ENCODE measurements around the gene CSNK1E.

Gene CSNK1E

DNA sequence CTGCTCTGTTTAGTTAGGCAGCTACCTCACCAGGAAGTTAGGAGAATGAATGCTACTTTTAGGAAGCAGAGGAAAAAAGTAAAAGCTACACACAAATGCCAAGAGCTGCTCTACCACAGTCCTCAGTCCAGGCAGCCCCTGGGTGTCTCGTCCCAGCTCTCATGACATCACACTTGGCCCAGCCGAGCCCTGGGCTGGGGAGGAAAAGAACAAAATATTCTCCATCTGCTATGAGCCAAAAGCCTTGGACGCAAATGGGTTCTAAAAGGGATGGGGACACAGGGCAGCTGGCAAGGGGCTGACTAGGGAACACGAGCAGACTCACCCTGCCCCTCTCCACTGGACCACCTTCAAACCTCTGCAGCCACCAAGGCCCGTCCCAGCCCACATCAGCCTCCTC, 70.5 kb downstream of the CSNK1E start:
- Histone ChIP-seq H3K27me3 (ENCODE audit: insufficient read depth, low read length) (no peaks in the 10 kb centered on the region), H2AK5ac (ENCODE audit: low read length) (no peak overlapping the region), H3K36me3 (ENCODE audit: control insufficient read depth in 1 of 2, insufficient read depth in 2 of 2, low read length in 2 of 2) (peaks cover 52 to 61% of the 10 kb centered on the region in 2 experiments), H3K18ac (ENCODE audit: low read length) (no peak overlapping the region), H4K8ac (ENCODE audit: low read depth, low read length) (no peak overlapping the region), H3K4ac (ENCODE audit: low read depth, low read length) (no peak overlapping the region), H4K12ac (ENCODE audit: low read depth, low read length) (no peak overlapping the region), H2BK12ac (ENCODE audit: low read length) (no peak overlapping the region), H3K23ac (ENCODE audit: low read length) (no peak overlapping the region), H3K27ac (ENCODE audit: low read depth, low read length) (no peak overlapping the region), H3K4me1 (ENCODE audit: control insufficient read depth in 1 of 2, insufficient read depth in 2 of 2, low read length in 2 of 2) (no peaks in the 10 kb centered on the region), H3K79me2 (ENCODE audit: control insufficient read depth, insufficient read depth, low read length, poor library complexity) (no peaks in the 10 kb centered on the region), H3K4me2 (ENCODE audit: low read length) (no peak overlapping the region), H2BK5ac (ENCODE audit: low read depth, low read length, poor library complexity) (no peak overlapping the region), H3K9me3 (ENCODE audit: insufficient read depth, low read depth, low read length) (peaks cover 11% of the 10 kb centered on the region), H3K14ac (ENCODE audit: low read length) (no peak overlapping the region), H3K9ac (ENCODE audit: low read length) (no peak overlapping the region), H2AFZ (ENCODE audit: insufficient read depth, low read length, poor library complexity) (no peak overlapping the region), H2BK120ac (ENCODE audit: insufficient read depth, low read length, poor library complexity) (no peak overlapping the region), H3K79me1 (ENCODE audit: low read length) (no peaks in the 10 kb centered on the region), H4K91ac (ENCODE audit: low read depth, low read length) (no peak overlapping the region), H3K4me3 (ENCODE audit: low read depth, low read length) (no peak overlapping the region)
- WGBS (ENCODE audit: extremely low coverage, insufficient coverage, insufficient read length) = no CpG with 5 or more reads among the region's 5 CpGs
- DNase-seq = no peak

DNA sequence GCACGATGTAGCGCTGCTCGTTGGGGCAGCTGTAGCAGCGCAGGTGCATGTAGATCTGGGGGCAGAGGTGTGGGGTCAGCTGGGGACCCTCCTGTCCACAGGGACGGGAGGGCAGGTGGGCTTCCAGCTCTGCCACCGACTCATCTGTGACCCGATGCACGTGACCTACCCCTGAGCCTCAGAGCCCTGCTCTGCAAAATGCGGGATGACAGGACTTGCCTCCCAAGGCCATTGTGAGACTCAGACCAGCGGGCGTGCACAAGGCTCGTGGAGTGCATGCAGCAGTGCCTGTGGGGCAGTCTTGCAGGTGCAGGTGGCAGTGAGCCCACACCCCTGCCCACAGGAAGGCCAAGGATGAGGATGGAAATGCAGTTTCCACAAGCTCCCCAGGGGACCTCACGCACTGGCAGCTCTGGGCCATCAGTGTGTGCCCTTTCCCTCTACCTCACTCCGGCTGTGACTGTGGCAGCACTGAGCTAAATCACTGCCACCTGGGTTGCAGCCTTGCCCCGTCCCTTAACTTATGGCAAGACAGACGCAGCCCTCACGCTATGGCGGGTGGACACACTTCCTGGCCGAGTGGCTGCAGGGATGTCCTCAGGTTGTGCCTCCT, 71.1 kb downstream of the CSNK1E start:
- peaks cover 50 to 58% of the 10 kb centered on the region in 2 experiments for H3K36me3 ChIP-seq (ENCODE audit: control insufficient read depth in 1 of 2, insufficient read depth in 2 of 2, low read length in 2 of 2)
- no peak overlapping the region for H3K4me2 ChIP-seq (ENCODE audit: low read length)
- no peak overlapping the region for H3K14ac ChIP-seq (ENCODE audit: low read length)
- no peak overlapping the region for H3K18ac ChIP-seq (ENCODE audit: low read length)
- no peak overlapping the region for H3K9ac ChIP-seq (ENCODE audit: low read length)
- H2BK12ac ChIP-seq (ENCODE audit: low read length) = no peak overlapping the region
- no peak overlapping the region for H2AK5ac ChIP-seq (ENCODE audit: low read length)
- H4K91ac ChIP-seq (ENCODE audit: low read depth, low read length) = no peak overlapping the region
- no CpG with 5 or more reads among the region's 19 CpGs for WGBS (ENCODE audit: extremely low coverage, insufficient coverage, insufficient read length)
- peaks cover 11% of the 10 kb centered on the region for H3K9me3 ChIP-seq (ENCODE audit: insufficient read depth, low read depth, low read length)
- H4K12ac ChIP-seq (ENCODE audit: low read depth, low read length) = no peak overlapping the region
- H3K23ac ChIP-seq (ENCODE audit: low read length) = no peak overlapping the region
- no peak overlapping the region for H4K8ac ChIP-seq (ENCODE audit: low read depth, low read length)
- H3K4me3 ChIP-seq (ENCODE audit: low read depth, low read length) = no peak overlapping the region
- no peak overlapping the region for H3K4ac ChIP-seq (ENCODE audit: low read depth, low read length)
- H2BK120ac ChIP-seq (ENCODE audit: insufficient read depth, low read length, poor library complexity) = no peak overlapping the region
- H2BK5ac ChIP-seq (ENCODE audit: low read depth, low read length, poor library complexity) = no peak overlapping the region
- no peaks in the 10 kb centered on the region for H3K4me1 ChIP-seq (ENCODE audit: control insufficient read depth in 1 of 2, insufficient read depth in 2 of 2, low read length in 2 of 2)
- no peaks in the 10 kb centered on the region for H3K79me1 ChIP-seq (ENCODE audit: low read length)
- DNase-seq = no peak
- no peak overlapping the region for H3K27ac ChIP-seq (ENCODE audit: low read depth, low read length)
- no peaks in the 10 kb centered on the region for H3K27me3 ChIP-seq (ENCODE audit: insufficient read depth, low read length)
- H2AFZ ChIP-seq (ENCODE audit: insufficient read depth, low read length, poor library complexity) = no peak overlapping the region
- H3K79me2 ChIP-seq (ENCODE audit: control insufficient read depth, insufficient read depth, low read length, poor library complexity) = no peaks in the 10 kb centered on the region

DNA sequence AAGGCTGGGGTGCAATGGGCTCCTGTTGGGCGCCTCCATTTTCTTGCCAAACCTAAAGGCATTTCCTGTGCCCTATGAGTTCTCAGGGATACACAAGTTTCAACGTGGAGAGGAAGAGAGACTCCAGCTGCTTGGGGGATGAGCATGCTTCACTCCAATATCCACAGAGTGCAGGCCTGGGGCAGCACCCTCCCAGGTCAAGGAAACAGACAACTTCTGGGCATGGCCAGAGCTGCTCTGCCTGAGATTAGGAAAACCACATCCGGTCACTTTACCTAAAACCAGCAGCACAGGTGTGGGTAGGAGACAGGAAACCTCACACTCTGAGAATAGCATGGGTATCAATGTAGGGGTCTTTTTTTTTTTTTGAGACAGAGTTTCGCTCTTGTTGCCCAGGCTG, 73.1 kb downstream of the CSNK1E start:
- H3K36me3 ChIP-seq (ENCODE audit: control insufficient read depth in 1 of 2, insufficient read depth in 2 of 2, low read length in 2 of 2) = peaks cover 43 to 50% of the 10 kb centered on the region in 2 experiments
- no peaks in the 10 kb centered on the region for H3K79me2 ChIP-seq (ENCODE audit: control insufficient read depth, insufficient read depth, low read length, poor library complexity)
- peaks cover 5% of the 10 kb centered on the region in 2 experiments for H3K4me1 ChIP-seq (ENCODE audit: control insufficient read depth in 1 of 2, insufficient read depth in 2 of 2, low read length in 2 of 2)
- no peak overlapping the region for H3K18ac ChIP-seq (ENCODE audit: low read length)
- no peak overlapping the region for H2AFZ ChIP-seq (ENCODE audit: insufficient read depth, low read length, poor library complexity)
- H3K9me3 ChIP-seq (ENCODE audit: insufficient read depth, low read depth, low read length) = peaks cover 6% of the 10 kb centered on the region
- H3K4me2 ChIP-seq (ENCODE audit: low read length) = no peak overlapping the region
- H3K4ac ChIP-seq (ENCODE audit: low read depth, low read length) = no peak overlapping the region
- H2BK5ac ChIP-seq (ENCODE audit: low read depth, low read length, poor library complexity) = no peak overlapping the region
- no peak overlapping the region for H2BK120ac ChIP-seq (ENCODE audit: insufficient read depth, low read length, poor library complexity)
- no peak overlapping the region for H3K14ac ChIP-seq (ENCODE audit: low read length)
- no peak overlapping the region for H3K23ac ChIP-seq (ENCODE audit: low read length)
- DNase-seq = no peak
- no peak overlapping the region for H4K91ac ChIP-seq (ENCODE audit: low read depth, low read length)
- no peak overlapping the region for H4K8ac ChIP-seq (ENCODE audit: low read depth, low read length)
- H3K4me3 ChIP-seq (ENCODE audit: low read depth, low read length) = no peak overlapping the region
- no CpG with 5 or more reads among the region's 4 CpGs for WGBS (ENCODE audit: extremely low coverage, insufficient coverage, insufficient read length)
- H3K27me3 ChIP-seq (ENCODE audit: insufficient read depth, low read length) = no peaks in the 10 kb centered on the region
- H2BK12ac ChIP-seq (ENCODE audit: low read length) = no peak overlapping the region
- H3K27ac ChIP-seq (ENCODE audit: low read depth, low read length) = no peak overlapping the region
- no peak overlapping the region for H4K12ac ChIP-seq (ENCODE audit: low read depth, low read length)
- H3K79me1 ChIP-seq (ENCODE audit: low read length) = no peaks in the 10 kb centered on the region
- H2AK5ac ChIP-seq (ENCODE audit: low read length) = no peak overlapping the region
- H3K9ac ChIP-seq (ENCODE audit: low read length) = no peak overlapping the region

DNA sequence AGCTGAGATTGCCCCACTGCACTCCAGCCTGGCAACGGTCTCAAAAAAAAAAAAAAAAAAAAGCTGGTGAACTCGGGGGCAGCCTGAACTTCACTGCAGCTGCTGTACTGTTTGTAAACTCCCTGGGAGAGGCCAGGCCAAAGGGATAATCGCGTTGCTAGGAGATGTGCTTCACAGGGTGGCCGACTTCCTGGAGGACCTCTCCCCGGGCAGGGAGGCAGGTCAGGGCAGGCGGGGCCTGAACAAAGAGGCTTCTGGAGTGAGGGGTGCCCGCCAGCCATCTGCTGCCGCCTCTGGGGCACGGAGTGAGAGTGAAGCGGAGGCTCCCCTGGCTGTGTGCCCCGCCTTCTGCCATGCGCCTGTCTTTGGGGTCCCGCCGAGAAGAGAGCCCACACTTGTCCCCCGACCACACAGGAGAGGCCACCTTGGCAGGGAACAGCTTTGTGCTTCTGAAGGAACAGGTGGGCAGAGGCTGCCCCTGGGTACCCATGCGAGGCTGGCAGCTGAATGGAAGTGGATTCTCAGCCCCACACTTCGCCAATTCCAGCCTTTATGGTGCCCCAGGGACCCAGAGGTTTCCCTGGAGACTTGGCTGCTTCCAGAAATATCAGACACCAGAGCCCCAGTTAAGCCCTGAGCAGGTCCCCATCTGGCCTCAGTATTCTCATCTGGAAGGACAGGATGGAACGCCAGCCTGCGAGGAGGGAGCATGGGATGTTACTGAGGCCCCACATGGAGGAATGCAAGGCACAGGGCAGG, 74.0 kb downstream of the CSNK1E start:
- Histone ChIP-seq H3K79me1 (ENCODE audit: low read length) (no peaks in the 10 kb centered on the region), H3K4me3 (ENCODE audit: low read depth, low read length) (no peak overlapping the region), H2BK120ac (ENCODE audit: insufficient read depth, low read length, poor library complexity) (no peak overlapping the region), H3K9me3 (ENCODE audit: insufficient read depth, low read depth, low read length) (peaks cover 6% of the 10 kb centered on the region), H3K4ac (ENCODE audit: low read depth, low read length) (no peak overlapping the region), H3K36me3 (ENCODE audit: control insufficient read depth in 1 of 2, insufficient read depth in 2 of 2, low read length in 2 of 2) (peaks cover 45 to 49% of the 10 kb centered on the region in 2 experiments), H4K91ac (ENCODE audit: low read depth, low read length) (no peak overlapping the region), H2AK5ac (ENCODE audit: low read length) (no peak overlapping the region), H3K18ac (ENCODE audit: low read length) (no peak overlapping the region), H3K4me2 (ENCODE audit: low read length) (no peak overlapping the region), H3K79me2 (ENCODE audit: control insufficient read depth, insufficient read depth, low read length, poor library complexity) (no peaks in the 10 kb centered on the region), H2BK5ac (ENCODE audit: low read depth, low read length, poor library complexity) (no peak overlapping the region), H3K27ac (ENCODE audit: low read depth, low read length) (no peak overlapping the region), H4K8ac (ENCODE audit: low read depth, low read length) (no peak overlapping the region), H2AFZ (ENCODE audit: insufficient read depth, low read length, poor library complexity) (no peak overlapping the region), H3K14ac (ENCODE audit: low read length) (no peak overlapping the region), H3K4me1 (ENCODE audit: control insufficient read depth in 1 of 2, insufficient read depth in 2 of 2, low read length in 2 of 2) (peaks cover 6 to 7% of the 10 kb centered on the region in 2 experiments), H2BK12ac (ENCODE audit: low read length) (no peak overlapping the region), H4K12ac (ENCODE audit: low read depth, low read length) (no peak overlapping the region), H3K27me3 (ENCODE audit: insufficient read depth, low read length) (no peaks in the 10 kb centered on the region), H3K23ac (ENCODE audit: low read length) (no peak overlapping the region), H3K9ac (ENCODE audit: low read length) (no peak overlapping the region)
- WGBS (ENCODE audit: extremely low coverage, insufficient coverage, insufficient read length) = no CpG with 5 or more reads among the region's 20 CpGs
- no peak for DNase-seq
